Activated T-cell treated with anti-CD3 and anti-CD28 coated beads for 48 hours (primary cell): ENCODE data around the gene FOXN4.
"Not testable (repeated sequence)": the region's sequence is repeated elsewhere in the genome, so short reads cannot be mapped to it uniquely, and the experiment has no call there.

ENCODE experiments used
- DNase-seq: peaks from one replicate; pipeline ENCODE4 v3.0.0-alpha.2; 2020; ENCODE audit warnings: low read depth

Gene FOXN4

GRCh38 chr12:109308534-109309380 is at the start of gene FOXN4:
Gene FOXN4, minus strand, starts transcription at chr12:109309284. Its CDS starts 963 bp downstream, at chr12:109308321.
- DNase-seq: no peak

GRCh38 chr12:109358154-109358869 is 49.2 kb upstream of the FOXN4 start:
- no peak for DNase-seq

GRCh38 chr12:109357032-109357431 is 47.9 kb upstream of the FOXN4 start:
- DNase-seq: no peak

- no peak for DNase-seq
Measured at GRCh38 chr12:109356577-109356976, 47.5 kb upstream of the FOXN4 start.

- no peak for DNase-seq
Measured at GRCh38 chr12:109352184-109352583, 43.1 kb upstream of the FOXN4 start.

- no peak for DNase-seq
Measured at GRCh38 chr12:109347589-109347988, 38.5 kb upstream of the FOXN4 start, which contains the start of gene MYO1H. Gene MYO1H, plus strand, starts transcription at chr12:109347900. Its CDS starts 61 bp downstream, at chr12:109347961.

GRCh38 chr12:109346920-109347319 is 37.8 kb upstream of the FOXN4 start:
- no peak for DNase-seq

GRCh38 chr12:109345428-109345827 is 36.3 kb upstream of the FOXN4 start:
- no peak for DNase-seq

GRCh38 chr12:109343677-109344076 is 34.6 kb upstream of the FOXN4 start:
- DNase-seq: no peak

GRCh38 chr12:109336593-109336992 is 27.5 kb upstream of the FOXN4 start:
- no peak for DNase-seq

GRCh38 chr12:109334887-109335286 is 25.8 kb upstream of the FOXN4 start:
- DNase-seq: no peak

GRCh38 chr12:109331301-109331952 is 22.3 kb upstream of the FOXN4 start:
- no peak for DNase-seq

GRCh38 chr12:109330282-109331230 is 21.5 kb upstream of the FOXN4 start:
- no peak for DNase-seq

GRCh38 chr12:109329686-109330085 is 20.6 kb upstream of the FOXN4 start:
- DNase-seq: no peak

GRCh38 chr12:109329003-109329402 is 19.9 kb upstream of the FOXN4 start:
- DNase-seq: no peak

- not testable (repeated sequence) for DNase-seq
Measured at GRCh38 chr12:109321294-109321693, 12.2 kb upstream of the FOXN4 start.

GRCh38 chr12:109310247-109311125 is 1.4 kb upstream of the FOXN4 start:
- peak; percentile 12 for DNase-seq

- DNase-seq: no peak
Measured at GRCh38 chr12:109309381-109310246, 530 bp upstream of the FOXN4 start.

GRCh38 chr12:109307051-109307450 is 2.0 kb downstream of the FOXN4 start:
- no peak for DNase-seq
